Tibial nerve (tissue), 4 donors: ENCODE data around the gene RELCH. TPM values are rescaled to one million over a fixed set of nuclear protein-coding genes. Genes with fewer than 3 reads are reported as not detected.
A peak's percentile ranks its signal among the peaks of the same experiment; 100 is the strongest.

Experiments used
- DNase-seq, 2 donors: peaks; one replicate each; pipeline ENCODE4 v3.0.0-alpha.2; 2019; ENCODE audit warnings: low spot score in 2 of 2
- H3K27ac ChIP-seq, 4 donors: fragments of 200-600 bp; sonication (generic) in 3 of 4; one replicate each; pipeline ENCODE4 v1.5.1; 2017 to 2019; ENCODE audit warnings: mild to moderate bottlenecking in 1 of 4
- H3K27me3 ChIP-seq, 2 donors: fragments of 200-600 bp; sonication (generic) in 1 of 2; one replicate each; pipeline versions ENCODE4 v1.5.1 to v1.6.0; 2017 to 2019
- H3K36me3 ChIP-seq, 3 donors: fragments of 200-600 bp; sonication (generic); one replicate each; pipeline ENCODE4 v1.5.1; 2018 to 2019
- H3K4me1 ChIP-seq, 4 donors: fragments of 200-600 bp; sonication (generic) in 3 of 4; one replicate each; pipeline ENCODE4 v1.5.1; 2017 to 2019
- H3K4me3 ChIP-seq, 4 donors: fragments of 200-600 bp; sonication (generic) in 3 of 4; one replicate each; pipeline ENCODE4 v1.5.1; 2017 to 2019; ENCODE audit warnings: mild to moderate bottlenecking in 1 of 4, moderate library complexity in 1 of 4
- H3K9me3 ChIP-seq, 4 donors: fragments of 200-600 bp; sonication (generic) in 3 of 4; one replicate each; pipeline ENCODE4 v1.5.1; 2017 to 2019
- CTCF ChIP-seq, 5 experiments: fragments of 200-600 bp in 3 of 5; fragments of 450-650 bp in 2 of 5; sonication (generic) in 3 of 5; IDR thresholded peaks; one replicate each; pipeline ENCODE4 v1.5.1; 2016 to 2019; ENCODE audit warnings: antibody characterized with exemption in 5 of 5, mild to moderate bottlenecking in 3 of 5, moderate library complexity in 2 of 5
- EP300 ChIP-seq, 2 donors: sonication (generic); formaldehyde crosslinking; IDR thresholded peaks; one replicate each; pipeline ENCODE4 v1.6.1; 2017; ENCODE audit warnings: antibody characterized with exemption in 2 of 2, mild to moderate bottlenecking in 1 of 2
- POLR2A ChIP-seq, 2 donors: fragments of 450-650 bp; IDR thresholded peaks; one replicate each; pipeline ENCODE4 v1.6.1; 2017; ENCODE audit warnings: antibody characterized with exemption in 2 of 2, mild to moderate bottlenecking in 2 of 2, moderate library complexity in 2 of 2
- WGBS, 2 donors: methylation state at CpG; one replicate each; pipeline ENCODE4 v1.1.5; 2018; 5-methylcytosine and 5-hydroxymethylcytosine counted together
- total RNA-seq, 4 donors: library from RNA; depleted of rRNA; stranded (reverse); fragments of >200 nt; gene quantifications; one replicate each; pipeline ENCODE4 v1.1.0, GENCODE V29; 2016

The RELCH gene
- 10 to 100 TPM; 25.8 to 54.6 (median 34.0) TPM for total RNA-seq

- peaks cover 0 to 64% (median 23%) of the 10 kb centered on the region in 4 donors for H3K4me1 ChIP-seq
- DNase-seq = peak; percentile 88 to 96
- WGBS, 2 donors = 0% methylated on average over 28 to 45 of the region's 55 CpGs
- peak within 1 kb of the TSS; percentile 58 to 85 (median 77) for H3K27ac ChIP-seq
- no peaks in the 10 kb centered on the region for H3K9me3 ChIP-seq
- H3K4me3 ChIP-seq = peak within 1 kb of the TSS; percentile 73 to 98 (median 80)
- no peaks in the 10 kb centered on the region for H3K27me3 ChIP-seq
- H3K36me3 ChIP-seq = peaks cover 0 to 5% (median 0%) of the 10 kb centered on the region in 3 donors
- TF ChIP-seq POLR2A (IDR thresholded peaks at IDR 0.05) (peak; percentile 19 to 66), EP300 (IDR thresholded peaks at IDR 0.05) (peak in 1 of 2 donors; percentile 88), CTCF (IDR thresholded peaks at IDR 0.05) (no peak)
Observed at GRCh38 chr18:62186774-62187542, at the start of gene RELCH, which contains the start of gene PIGN. Gene RELCH (plus strand): TSS chr18:62187255. CDS start chr18:62187506, 251 bp downstream. Gene PIGN (minus strand): TSS chr18:62187056. CDS start chr18:62161353, 25,703 bp downstream.

GRCh38 chr18:62138461-62139235, 48.4 kb upstream of the RELCH start:
- Histone ChIP-seq H3K27me3 (no peaks in the 10 kb centered on the region), H3K36me3 (peaks cover 0 to 26% (median 4%) of the 10 kb centered on the region in 3 donors), H3K27ac (no peak overlapping the region), H3K4me1 (no peaks in the 10 kb centered on the region), H3K9me3 (no peaks in the 10 kb centered on the region), H3K4me3 (no peak overlapping the region)
- TF ChIP-seq POLR2A (IDR thresholded peaks at IDR 0.05) (no peak), CTCF (IDR thresholded peaks at IDR 0.05) (no peak), EP300 (IDR thresholded peaks at IDR 0.05) (no peak)
- DNase-seq = no peak
- 65 to 66% methylated on average over 2 of the region's 2 CpGs for WGBS, 2 donors

DNA sequence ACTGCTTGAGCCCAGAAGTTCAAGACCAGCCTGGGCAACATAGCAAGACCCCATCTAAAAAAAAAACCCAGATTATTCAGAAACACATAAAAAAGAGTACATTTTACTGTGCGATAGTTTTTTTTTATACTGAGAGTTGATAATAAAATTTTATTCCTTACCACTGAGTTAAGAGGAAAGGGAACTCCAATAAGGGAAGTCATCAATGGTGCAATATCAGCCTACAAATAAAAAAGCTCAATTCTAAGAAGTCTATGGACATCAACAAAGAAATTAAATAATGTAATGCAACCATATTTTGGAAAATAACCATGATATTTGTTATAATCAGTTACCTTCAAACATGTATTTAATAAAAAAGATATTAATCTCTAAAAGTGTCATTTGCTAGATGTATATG, 46.8 kb upstream of the RELCH start:
- Histone ChIP-seq H3K27me3 (no peaks in the 10 kb centered on the region), H3K36me3 (peaks cover 0 to 37% (median 4%) of the 10 kb centered on the region in 3 donors), H3K4me1 (no peaks in the 10 kb centered on the region), H3K4me3 (no peak overlapping the region), H3K9me3 (no peaks in the 10 kb centered on the region), H3K27ac (no peak overlapping the region)
- no peak for DNase-seq
- TF ChIP-seq CTCF (IDR thresholded peaks at IDR 0.05) (no peak), POLR2A (IDR thresholded peaks at IDR 0.05) (no peak), EP300 (IDR thresholded peaks at IDR 0.05) (no peak)
- 0 to 48% methylated on average over 1 of the region's 1 CpG for WGBS, 2 donors

GRCh38 chr18:62144338-62144737, 42.7 kb upstream of the RELCH start:
- no peak for DNase-seq
- no peak overlapping the region for H3K4me3 ChIP-seq
- H3K4me1 ChIP-seq = no peaks in the 10 kb centered on the region
- no peak overlapping the region for H3K27ac ChIP-seq
- H3K27me3 ChIP-seq = no peaks in the 10 kb centered on the region
- no peak for TF ChIP-seq POLR2A (IDR thresholded peaks at IDR 0.05)
- no peak for TF ChIP-seq CTCF (IDR thresholded peaks at IDR 0.05)
- no peak for TF ChIP-seq EP300 (IDR thresholded peaks at IDR 0.05)
- peaks cover 0 to 31% (median 0%) of the 10 kb centered on the region in 3 donors for H3K36me3 ChIP-seq
- no peaks in the 10 kb centered on the region for H3K9me3 ChIP-seq
- WGBS, 2 donors = 86 to 94% methylated on average over 2 of the region's 2 CpGs
